Uterus (tissue), 2 donors: ENCODE measurements around the gene FKBP1C.
"Not testable (repeated sequence)": the region's sequence is repeated elsewhere in the genome, so short reads cannot be mapped to it uniquely, and the experiment has no call there.

Experiments
- CTCF ChIP-seq, 4 experiments: fragments of 200-600 bp in 2 of 4; fragments of 450-650 bp in 2 of 4; sonication (generic) in 2 of 4; IDR thresholded peaks; one replicate each; pipeline ENCODE4 v1.5.1; 2016 to 2019; ENCODE audit warnings: antibody characterized with exemption in 4 of 4, mild to moderate bottlenecking in 2 of 4, moderate library complexity in 1 of 4
- POLR2A ChIP-seq, 2 donors: fragments of 450-650 bp; IDR thresholded peaks; one replicate each; pipeline ENCODE4 v1.6.1; 2016; ENCODE audit warnings: antibody characterized with exemption in 2 of 2, mild to moderate bottlenecking in 1 of 2, moderate library complexity in 1 of 2

GRCh38 chr6:63164047-63164803 is 47.0 kb upstream of the FKBP1C start:
- not testable (repeated sequence) for TF ChIP-seq CTCF, POLR2A (IDR thresholded peaks at IDR 0.05)
